GM11168 (cell line): ENCODE measurements around the gene BBX.
"Not testable (repeated sequence)": the region's sequence is repeated elsewhere in the genome, so short reads cannot be mapped to it uniquely, and the experiment has no call there.

Source experiments
- in situ Hi-C: fragments of 300-500 bp; cut with MboI; formaldehyde crosslinking; loops from one replicate; pipeline ENCODE4 v1.12.0; 2022; ENCODE audit warnings: low sequenced_read_pairs; ENCODE audit not compliant: unreplicated experiment

BBX gene

DNA sequence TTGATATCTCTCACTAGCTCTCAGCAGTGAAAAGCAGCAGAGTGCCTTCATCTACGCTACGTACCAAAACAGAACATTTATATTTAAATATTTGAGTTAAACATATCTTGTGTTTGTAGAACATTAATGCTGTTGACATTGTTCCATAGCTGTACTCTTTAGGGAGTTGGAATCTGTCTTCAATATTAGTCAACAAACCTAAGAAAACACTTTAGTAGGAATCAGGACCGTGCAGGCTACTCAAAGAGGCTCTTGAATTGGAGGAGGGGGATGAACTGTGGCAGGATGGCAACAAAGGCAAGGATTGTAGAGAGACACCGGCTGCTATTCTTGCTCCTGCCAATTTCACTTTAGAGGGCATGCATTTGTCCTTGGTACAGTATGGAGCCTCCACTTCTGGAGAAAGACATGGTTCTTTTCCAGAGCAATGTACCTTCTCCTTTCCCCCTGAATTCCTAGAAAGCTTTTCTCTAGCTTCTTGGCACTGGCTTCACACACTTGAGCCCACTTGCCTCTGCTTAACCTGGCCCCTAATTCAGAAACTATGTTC lies 302.1 kb downstream of the BBX start:
- in situ Hi-C loops, result no loop called here

DNA sequence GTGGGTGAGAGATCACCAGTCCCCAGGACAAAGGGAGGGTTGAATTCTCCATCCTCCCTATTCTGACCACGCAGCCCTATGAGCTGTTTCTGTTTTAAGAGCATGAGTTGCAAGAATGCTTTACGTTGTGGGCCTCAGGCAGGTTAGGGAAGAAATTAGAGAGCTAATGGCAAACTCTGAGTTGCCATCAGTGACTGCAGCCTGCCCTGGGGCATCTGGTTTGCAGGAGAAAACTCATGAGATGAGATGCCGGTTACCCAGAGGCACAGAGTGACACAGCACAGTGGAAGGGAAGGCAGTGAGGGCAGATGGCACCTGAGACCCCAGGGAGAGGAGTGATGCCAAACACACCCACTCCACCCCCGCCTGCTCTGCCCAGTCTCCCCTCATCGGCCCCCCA lies 302.8 kb downstream of the BBX start:
- in situ Hi-C loops, result no loop called here

DNA sequence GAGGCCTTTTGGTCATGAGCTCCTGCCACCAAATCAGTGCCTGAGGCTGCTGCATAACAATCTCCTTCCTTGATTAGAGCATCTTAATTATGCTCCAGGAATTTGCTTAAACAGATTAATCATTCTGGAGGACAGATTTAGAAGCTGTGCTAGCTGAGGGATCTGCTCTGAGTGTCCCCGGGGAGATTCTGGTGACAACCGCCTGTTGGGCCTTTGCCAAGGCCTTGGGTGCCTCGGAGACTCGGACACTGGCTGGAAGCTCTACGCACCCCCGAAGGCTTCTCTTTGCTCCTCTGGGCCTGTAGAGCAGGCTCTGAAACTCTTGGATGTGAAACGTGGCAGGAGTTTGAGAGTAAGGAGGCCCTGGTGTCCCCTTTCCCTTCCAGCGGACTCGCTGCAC lies 304.0 kb downstream of the BBX start:
- in situ Hi-C loops, result no loop called here

DNA sequence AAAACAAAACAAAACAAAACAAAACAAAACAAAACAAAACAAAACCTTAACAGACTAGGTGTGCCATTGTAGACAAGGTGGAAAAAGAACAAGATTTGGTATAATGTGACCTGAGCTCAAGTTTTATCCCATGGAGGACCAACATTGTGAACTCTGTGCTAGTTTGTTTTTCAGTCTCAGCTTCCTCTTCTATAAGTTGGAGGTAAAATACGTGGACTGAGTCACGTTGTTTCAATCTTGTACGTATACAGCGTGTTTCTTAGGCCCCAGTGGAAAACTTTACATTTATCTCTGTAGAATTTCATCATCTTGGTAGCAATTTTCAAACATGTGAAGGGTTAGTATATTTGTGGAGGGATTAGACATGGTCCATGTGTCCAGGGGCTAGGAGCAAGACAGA lies 306.4 kb downstream of the BBX start:
- in situ Hi-C loops, result no loop called here

DNA sequence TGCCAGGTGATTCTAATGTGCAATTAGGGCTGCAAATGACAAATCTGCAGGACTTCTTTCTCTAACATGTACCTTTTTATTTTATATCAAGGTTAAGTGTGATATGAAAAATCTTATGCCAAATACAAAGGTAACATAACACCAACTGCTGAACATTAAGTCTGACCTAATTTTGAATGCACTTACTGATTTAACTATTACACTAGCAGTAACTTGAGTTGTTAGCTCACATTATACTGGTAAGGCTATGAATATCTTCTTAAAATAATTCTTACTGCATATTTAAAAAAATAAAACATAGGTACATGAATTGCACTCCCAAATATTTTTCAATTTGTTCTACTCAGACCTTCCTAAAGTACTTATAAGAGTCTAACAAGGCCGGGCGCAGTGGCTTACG lies 308.8 kb downstream of the BBX start:
- in situ Hi-C loops, result no loop called here

DNA sequence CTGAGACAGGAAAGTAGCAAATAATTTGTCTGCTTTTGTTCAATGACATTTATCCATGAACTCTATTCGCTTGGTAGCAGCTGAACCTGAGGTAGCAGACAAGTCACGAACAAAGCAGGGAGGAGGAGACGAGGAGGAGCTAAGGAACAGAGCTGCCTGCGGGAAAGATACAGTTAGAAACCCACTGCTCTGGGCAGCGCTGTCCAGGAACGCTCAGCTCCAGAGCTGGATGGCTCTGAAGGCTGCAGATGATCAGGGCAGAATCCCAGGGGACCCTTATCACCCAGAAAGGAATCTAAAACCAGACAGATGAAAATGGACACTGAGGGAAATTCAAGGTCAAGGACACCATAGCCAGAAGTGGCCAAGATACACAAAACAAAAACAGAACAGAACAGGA lies 310.3 kb downstream of the BBX start:
- in situ Hi-C loops, result no loop called here

DNA sequence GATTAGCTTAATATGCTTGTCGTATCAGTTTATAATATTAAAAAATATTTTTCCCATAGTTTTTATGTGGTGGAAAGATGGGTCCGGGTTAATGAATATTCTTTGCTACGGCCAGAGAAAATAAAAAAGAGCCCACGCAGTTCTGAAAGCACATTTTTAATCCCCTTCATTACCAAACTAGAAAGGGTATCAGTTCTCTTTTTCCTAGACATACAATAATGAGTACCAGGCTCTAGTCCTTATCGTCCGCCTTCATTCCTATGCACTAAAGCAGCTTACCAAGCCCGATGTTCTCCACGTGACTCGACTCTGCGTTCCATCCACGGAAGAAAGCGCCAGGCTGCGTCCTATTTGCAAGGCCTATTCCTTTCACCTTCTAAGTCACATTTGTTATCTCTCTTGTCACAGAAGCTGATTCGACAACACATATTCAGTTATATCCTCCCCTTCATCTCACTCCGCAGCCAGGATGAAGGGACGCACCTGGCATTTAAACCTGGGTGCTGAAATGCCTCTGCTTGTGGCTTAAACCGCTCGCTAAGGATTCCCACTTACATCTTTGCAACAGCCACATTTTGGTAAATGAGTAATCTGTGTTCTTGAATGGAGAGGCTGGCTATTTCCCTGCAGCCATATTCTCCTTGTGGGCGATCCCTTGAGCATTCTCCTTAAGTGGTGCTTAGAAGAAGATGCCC lies 311.1 kb downstream of the BBX start:
- in situ Hi-C loops, result no loop called here

DNA sequence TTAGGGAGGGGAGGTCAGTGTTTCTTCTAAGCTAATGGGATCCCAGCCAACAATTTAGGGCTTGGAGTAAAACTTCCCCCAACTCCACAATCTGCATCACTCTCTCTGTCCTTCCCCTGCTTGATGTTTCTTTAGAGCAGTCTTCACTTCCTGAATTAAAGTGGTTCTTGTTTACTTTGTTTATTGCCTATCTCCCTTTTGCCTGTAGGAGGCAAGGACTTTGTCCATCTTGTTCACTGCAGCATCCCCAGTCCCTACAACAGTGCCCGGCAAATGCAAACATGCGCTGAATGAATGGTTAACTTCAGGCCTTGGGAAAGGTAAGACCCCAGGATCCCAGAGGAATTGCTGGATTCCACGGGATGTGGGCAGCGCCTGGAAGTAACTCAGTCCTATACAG lies 312.2 kb downstream of the BBX start:
- in situ Hi-C loops, result not testable (repeated sequence)

DNA sequence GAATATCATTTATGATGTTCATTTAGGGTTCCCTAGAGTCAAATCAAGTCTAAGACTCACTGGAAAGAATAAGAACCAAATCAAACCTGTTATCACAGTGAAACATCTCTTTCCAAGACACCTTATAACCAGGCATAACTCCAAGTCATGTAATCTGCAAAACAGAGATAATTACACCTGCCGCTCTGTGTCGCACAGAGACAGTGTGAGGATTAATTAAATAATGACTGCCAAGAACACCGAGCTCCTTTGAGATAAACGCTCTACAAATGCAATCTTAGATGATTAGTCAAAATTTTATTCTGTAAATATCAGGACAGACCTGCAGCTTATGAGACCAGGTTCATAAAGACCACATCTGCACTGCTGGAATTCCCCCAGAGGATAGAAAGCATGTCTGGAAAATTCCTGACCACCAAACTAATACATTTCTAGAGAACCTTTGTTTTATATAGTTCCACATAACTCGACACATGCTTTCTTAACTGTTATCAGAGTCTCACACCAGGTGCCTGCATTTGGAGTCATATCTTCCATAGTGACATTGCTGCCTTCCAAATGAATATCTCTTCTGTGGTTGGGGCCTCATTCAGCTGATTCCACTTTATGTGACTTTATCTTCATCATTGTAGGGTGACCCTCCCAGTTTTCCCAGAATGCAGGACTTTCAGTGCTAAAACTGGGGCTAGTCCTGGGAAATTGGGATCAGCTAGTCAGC lies 315.3 kb downstream of the BBX start:
- in situ Hi-C loops, result no loop called here

DNA sequence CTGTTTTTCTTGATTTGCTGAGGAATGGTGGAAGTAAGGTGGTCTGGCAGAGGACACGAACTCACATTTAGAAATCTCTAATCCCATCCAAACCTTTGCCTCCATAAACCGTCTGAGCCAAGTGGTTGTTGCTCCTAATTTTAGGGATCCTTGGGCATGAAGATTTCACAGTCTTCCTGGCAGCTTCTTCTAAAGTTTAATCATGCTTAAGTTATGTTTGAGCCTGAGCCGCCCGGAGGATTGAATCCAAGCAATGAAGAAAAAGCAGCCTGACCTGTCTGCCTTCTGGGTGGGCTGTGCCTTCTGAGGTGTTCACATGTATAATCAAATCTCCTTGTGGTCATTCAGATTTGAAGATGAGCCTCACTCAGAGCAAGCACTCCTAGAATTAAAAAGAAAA lies 319.1 kb downstream of the BBX start:
- in situ Hi-C loops, result no loop called here

DNA sequence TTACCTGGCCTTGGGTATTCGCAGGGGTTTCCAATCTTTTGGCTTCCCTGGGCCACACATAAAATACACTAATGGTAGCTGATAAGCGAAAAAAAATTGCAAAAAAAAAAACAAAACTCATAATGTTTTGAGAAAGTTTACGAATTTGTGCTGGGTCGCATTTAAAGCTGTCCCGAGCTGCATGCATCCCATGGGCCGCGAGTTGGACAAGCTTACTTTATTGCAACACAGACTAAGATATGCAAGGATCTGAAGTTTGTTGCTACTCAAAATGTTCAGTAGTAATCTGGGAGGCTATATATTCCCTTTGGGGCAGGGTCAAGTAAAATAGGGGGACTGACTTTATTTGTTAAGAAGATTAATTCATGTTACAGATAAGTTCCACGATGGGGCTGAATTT lies 320.2 kb downstream of the BBX start:
- in situ Hi-C loops, result no loop called here

DNA sequence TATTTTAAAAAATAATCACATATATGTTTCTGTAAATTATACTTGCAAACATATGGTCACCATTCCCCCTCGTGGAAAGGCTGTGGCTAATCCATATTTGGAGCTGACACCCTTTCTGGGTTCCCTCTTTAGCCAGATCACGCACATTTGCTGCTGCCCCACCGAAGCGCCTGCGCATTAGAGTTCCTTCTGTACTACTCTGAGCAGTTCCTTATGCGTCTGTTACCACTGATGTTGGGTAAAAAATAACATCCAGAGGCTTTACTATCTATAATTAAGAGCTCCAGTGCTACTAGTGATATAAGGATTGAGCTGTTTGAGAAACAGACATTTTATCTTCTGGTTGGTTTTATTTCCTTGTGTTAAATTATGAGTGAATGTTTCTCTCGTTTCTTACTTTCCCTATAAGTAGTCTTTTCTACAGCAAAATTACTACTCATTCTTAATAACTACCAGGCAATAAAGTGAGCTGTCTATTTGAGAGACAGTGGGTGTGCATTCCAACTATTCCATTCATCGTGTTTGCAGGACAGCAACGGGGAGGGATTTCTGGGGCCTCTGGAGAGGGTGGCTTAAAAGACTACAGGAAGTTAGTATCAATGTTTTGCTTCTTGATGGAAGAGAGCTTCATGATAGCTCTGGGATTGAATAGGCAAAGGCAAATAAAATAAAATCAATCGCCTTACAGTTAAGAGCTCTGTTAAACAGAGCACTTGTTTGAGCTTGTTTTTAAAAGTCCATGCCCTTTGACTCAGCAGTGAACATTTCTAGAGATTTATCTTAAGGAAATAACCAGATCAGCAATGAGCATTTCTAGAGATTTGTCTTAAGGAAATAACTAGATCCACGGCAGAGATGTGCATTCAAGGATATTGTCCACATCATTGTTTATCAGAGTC lies 322.9 kb downstream of the BBX start:
- in situ Hi-C loops, result no loop called here

DNA sequence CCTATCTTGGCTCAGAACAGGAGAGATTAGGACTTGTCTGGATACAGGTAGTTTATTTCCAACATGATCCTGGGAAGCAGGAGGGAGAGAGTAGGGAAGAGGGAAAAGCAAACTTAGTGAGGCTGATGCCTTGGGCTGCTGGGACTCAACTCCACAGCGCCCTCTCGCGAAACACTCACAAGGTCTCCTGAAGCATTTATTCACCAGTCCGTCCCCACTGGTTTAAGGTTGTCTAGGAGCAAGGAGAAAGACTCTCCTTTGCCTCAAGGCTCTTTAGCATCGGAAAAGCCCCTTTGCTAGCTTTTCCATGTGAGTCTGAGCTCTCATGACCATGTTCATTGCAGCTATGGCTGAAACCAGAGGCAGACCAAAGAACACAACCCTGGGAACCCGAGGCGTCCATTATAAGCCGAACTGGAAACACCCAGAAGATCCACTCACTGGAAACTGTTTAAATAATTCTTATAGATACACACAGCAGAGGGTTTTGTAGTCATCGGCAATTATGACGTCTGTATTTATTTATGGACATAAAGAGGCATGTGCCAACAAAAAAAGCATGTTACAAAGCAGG lies 323.6 kb downstream of the BBX start:
- in situ Hi-C loops, result no loop called here

DNA sequence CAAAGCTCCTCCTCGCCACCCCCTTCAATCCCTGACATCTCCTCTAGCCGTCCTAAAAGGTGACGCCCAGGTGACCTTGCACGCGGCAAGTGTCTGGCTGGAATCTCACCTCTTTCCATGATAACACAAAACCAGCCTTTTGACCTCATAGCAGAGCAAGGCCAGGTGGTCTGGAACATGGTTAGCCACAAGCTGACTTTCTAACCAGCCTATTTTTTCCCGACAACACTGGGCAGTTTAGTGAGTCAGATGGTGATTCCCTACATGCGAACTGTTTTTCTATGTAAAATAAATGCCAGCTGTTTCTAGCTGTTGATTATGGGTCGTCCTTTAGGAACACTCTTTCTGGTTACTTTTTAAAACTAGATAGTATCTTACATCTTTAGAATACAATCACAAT lies 325.0 kb downstream of the BBX start:
- in situ Hi-C loops, result no loop called here

DNA sequence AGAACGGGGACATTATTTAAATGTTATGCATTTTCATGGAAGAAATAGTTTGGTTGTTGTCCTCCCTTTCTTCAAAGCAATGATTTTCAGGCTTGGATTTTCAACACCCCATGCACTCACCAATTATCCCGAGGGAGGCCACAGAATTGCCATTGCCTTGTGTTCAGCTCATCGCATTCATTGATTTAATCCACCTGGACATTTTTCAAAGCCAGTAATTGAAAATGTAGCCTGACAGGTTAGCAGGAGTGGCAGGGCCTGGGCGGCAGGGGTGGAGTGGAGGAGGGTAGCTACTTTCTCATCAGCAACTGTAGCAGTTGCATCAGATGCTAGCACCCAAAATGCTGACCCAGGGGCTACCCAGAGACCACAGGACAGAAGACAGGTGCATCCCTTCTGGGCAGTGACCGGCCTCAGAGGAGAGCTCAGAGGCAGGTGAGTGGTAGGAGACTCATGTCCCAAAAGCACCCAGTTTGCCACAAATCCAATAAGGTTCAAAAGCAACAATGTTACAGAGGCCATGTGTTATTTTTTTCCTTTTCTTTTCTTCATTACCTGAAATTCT lies 325.7 kb downstream of the BBX start:
- in situ Hi-C loops, result no loop called here

DNA sequence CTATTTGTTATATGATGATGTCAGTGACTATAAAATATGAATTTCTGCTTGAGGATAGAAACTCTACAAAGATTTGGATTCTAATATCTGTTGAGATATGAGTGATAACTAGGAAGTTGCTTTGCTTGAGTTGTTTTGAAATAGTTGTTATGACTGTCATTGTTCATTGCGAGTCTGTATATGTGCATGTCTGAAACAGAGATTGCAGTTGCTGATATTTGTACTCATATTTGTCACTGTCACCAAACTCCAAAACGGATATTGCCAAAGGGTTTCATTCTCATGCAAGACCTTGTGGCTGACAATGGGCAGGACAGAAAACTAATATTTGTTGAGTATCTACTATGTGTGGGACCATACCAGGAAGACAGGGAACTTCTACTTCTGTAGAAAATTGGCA lies 327.9 kb downstream of the BBX start:
- in situ Hi-C loops, result no loop called here

DNA sequence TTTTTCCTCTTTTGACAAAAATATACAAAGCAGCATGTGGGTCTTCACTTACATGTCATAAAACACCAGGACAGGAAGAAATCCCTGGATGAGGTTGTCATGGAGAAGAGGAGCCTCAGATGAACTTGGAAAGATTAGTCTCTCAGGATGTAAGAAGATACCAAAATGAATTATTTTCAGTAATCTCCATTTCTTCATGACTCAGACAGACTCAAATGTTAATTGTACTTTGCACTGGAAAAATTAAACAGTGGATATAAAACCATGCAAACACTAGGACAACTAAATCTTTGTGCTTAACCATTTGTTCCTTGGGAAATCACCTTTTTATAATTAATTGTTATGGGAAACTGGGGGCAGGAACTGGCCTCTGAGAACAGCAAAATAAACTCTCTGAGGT lies 331.1 kb downstream of the BBX start:
- in situ Hi-C loops, result no loop called here

DNA sequence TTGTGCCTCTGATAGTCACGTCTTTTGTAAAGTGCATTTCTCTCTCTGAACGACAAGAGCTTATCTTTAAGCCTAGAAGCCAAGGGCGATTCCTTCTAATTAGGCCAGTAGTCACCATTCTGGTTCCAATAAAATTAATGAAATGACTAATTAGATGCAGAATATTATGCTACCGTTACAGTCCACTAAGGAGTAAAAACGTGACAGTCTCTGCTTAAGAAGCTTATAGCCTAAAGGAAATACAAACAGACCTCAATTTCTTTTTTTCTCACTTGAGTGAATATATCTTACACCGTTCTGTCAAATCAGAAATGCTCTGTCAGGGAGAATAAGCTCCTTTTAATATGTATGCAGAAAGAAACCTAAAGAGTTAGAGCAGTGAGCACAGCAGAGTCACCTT lies 332.0 kb downstream of the BBX start:
- in situ Hi-C loops, result no loop called here

DNA sequence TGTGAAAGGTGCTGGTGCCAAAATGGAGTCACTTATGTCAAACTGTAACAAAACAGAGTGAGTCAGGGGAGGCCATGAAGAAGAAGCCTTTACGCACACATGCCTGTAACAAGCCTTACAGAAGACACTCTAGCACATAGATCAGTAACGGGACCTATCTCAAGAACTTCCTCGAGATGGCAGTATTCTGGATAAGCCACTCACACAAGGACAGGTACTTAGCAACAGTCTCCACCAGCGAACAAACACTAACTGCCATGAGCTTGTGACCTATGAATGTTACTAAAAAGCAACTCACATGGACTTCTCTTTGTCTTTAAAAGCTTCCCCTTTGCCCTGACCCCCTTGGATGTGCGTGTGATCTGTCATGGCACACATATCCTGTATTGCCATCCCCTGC lies 332.9 kb downstream of the BBX start:
- in situ Hi-C loops, result no loop called here

DNA sequence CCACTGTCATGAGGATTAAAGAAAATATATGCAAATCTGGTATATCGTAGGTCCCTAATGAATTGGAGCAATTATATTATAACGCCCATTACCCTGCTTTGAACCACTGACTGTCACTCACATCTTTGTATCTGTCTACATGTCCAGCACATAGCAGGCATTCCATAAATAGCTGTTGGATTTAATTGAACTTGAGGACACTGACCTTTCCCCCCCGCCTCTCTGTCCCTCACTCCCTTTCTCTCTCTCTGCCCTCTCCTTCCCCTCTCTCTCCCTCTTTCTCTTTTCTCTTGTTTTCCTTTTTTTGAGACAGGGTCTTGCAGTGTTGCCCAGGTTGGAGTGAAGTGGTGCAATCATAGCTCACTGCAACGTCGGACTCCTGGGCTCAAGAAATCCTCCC lies 335.1 kb downstream of the BBX start:
- in situ Hi-C loops, result no loop called here
